NT2/D1 (cell line): ENCODE results near the gene MAN1A1.

Experiments
- SUZ12 ChIP-seq: IDR thresholded peaks from 2 replicates; pipeline ENCODE4 v1.6.1; 2011; ENCODE audit not compliant: insufficient read length, insufficient read depth; ENCODE audit errors: extremely low read depth
- YY1 ChIP-seq: IDR thresholded peaks from 2 replicates; pipeline ENCODE4 v1.6.1; 2011; ENCODE audit not compliant: insufficient read length, insufficient read depth
- ZNF274 ChIP-seq: IDR thresholded peaks from 2 replicates; pipeline ENCODE4 v1.6.1; 2011; ENCODE audit warnings: mild to moderate bottlenecking, low read depth, low read length

- TF ChIP-seq ZNF274: no peak
- TF ChIP-seq YY1: no peak
- TF ChIP-seq SUZ12: no peak
These were observed 214.8 kb downstream of the MAN1A1 start for GRCh38 chr6:119134752-119135151.
